ENCODE data around the gene DNASE2B.

DNA sequence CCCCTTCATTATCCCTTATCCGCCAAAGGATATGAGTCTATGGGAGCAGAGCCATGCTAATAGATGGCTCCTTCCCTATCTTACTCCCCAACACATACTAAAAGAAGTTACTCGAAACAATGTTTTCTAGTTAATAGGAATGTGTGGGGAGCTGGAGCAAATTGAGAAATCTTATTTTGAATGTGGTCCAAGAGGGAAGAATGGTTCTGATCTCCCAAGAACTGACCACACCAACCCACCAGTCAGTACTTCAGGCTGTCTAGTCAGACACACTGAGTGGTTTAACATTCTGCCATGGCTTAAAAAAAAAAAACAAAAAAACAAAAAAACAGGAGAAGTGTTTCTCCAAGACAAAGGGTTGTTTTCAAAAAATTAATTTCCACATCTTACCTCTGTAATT is 31.5 kb upstream of the DNASE2B start:
- no peak for TF ChIP-seq POLR2A (IDR thresholded peaks at IDR 0.05; ENCODE audit: low read length)
- TF ChIP-seq GATA1 (IDR thresholded peaks at IDR 0.05; ENCODE audit: low read depth, low read length) = no peak
